Prostate gland (tissue), 2 donors: ENCODE data around the gene TMEM119.
"Not testable (repeated sequence)": the region's sequence is repeated elsewhere in the genome, so short reads cannot be mapped to it uniquely, and the experiment has no call there.

Experiments
- CTCF ChIP-seq, 4 experiments: fragments of 200-600 bp in 2 of 4; fragments of 450-650 bp in 2 of 4; sonication (generic) in 2 of 4; IDR thresholded peaks; 1 replicate in 3 of 4; 2 replicates in 1 of 4; pipeline ENCODE4 v1.5.1; 2016 to 2019; ENCODE audit warnings: antibody characterized with exemption in 4 of 4, mild to moderate bottlenecking in 2 of 4, moderate library complexity in 2 of 4
- POLR2A ChIP-seq: fragments of 450-650 bp; IDR thresholded peaks from one replicate; pipeline ENCODE4 v1.6.1; 2016; ENCODE audit warnings: antibody characterized with exemption, mild to moderate bottlenecking
- POLR2AphosphoS5 ChIP-seq: sonication (generic); formaldehyde crosslinking; IDR thresholded peaks from one replicate; pipeline ENCODE4 v1.6.1; 2017; ENCODE audit warnings: antibody characterized with exemption

GRCh38 chr12:108555383-108555782 lies 42.5 kb downstream of the TMEM119 start:
- TF ChIP-seq CTCF (IDR thresholded peaks at IDR 0.05); POLR2A; POLR2AphosphoS5: not testable (repeated sequence)
